CD4-positive, alpha-beta memory T cell (primary cell): ENCODE results near the gene PRPF6. TPM values are rescaled to one million over a fixed set of nuclear protein-coding genes. Genes with fewer than 3 reads are reported as not detected.

Experiments
- CTCF ChIA-PET: fragments of 350-600 bp; sonication (Branson Sonifier 250); formaldehyde crosslinking; loops from one replicate; lab custom pipeline; 2021; ENCODE audit warnings: inconsistent platforms; ENCODE audit not compliant: partially characterized antibody; lab: Charles Lee
- POLR2A ChIA-PET: fragments of 350-600 bp; sonication (Branson Sonifier 250); formaldehyde crosslinking; loops from one replicate; lab custom pipeline; 2021; ENCODE audit not compliant: partially characterized antibody; lab: Charles Lee
- DNase-seq, 5 donors: peaks; one replicate each; pipeline versions ENCODE4 v3.0.0 to v3.0.0-alpha.2; 2020 to 2022; ENCODE audit warnings: mixed read lengths in 1 of 5
- H3K27ac ChIP-seq: one replicate; pipeline ENCODE4 v1.7.0; 2013; ENCODE audit warnings: low read depth, low read length
- H3K27me3 ChIP-seq: 2 replicates; pipeline ENCODE4 v1.7.0; 2013; ENCODE audit warnings: mild to moderate bottlenecking, low read length, moderate library complexity; ENCODE audit not compliant: insufficient read depth
- H3K36me3 ChIP-seq: 2 replicates; pipeline ENCODE4 v1.7.0; 2013; ENCODE audit warnings: mild to moderate bottlenecking, low read length, moderate library complexity; ENCODE audit not compliant: insufficient read depth
- H3K4me1 ChIP-seq: 2 replicates; pipeline ENCODE4 v1.7.0; 2013; ENCODE audit warnings: mild to moderate bottlenecking, low read length, moderate library complexity; ENCODE audit not compliant: insufficient read depth
- H3K4me3 ChIP-seq, 2 donors: one replicate each; pipeline ENCODE4 v1.7.0; 2013; ENCODE audit warnings: low read length in 2 of 2, mild to moderate bottlenecking in 1 of 2
- H3K9me3 ChIP-seq, 2 donors: one replicate each; pipeline ENCODE4 v1.7.0; 2013; ENCODE audit warnings: low read length in 2 of 2, control low read depth in 1 of 2; ENCODE audit not compliant: control insufficient read depth in 1 of 2
- H3K27ac Mint-ChIP-seq, 7 donors: one replicate each; pipeline ENCODE4 v1.8.0; 2020 to 2021; ENCODE audit warnings: mixed read lengths in 7 of 7, mild to moderate bottlenecking in 6 of 7, inconsistent platforms in 3 of 7, moderate library complexity in 3 of 7
- H3K27me3 Mint-ChIP-seq, 2 donors: one replicate each; pipeline ENCODE4 v1.8.0; 2020 to 2021; ENCODE audit warnings: mixed read lengths in 2 of 2
- H3K36me3 Mint-ChIP-seq, 2 donors: one replicate each; pipeline ENCODE4 v1.8.0; 2020 to 2021; ENCODE audit warnings: mixed read lengths in 2 of 2, inconsistent platforms in 1 of 2, mild to moderate bottlenecking in 1 of 2
- H3K4me1 Mint-ChIP-seq, 4 donors: one replicate each; pipeline ENCODE4 v1.8.0; 2020 to 2021; ENCODE audit warnings: mixed read lengths in 4 of 4, mild to moderate bottlenecking in 1 of 4
- H3K4me3 Mint-ChIP-seq, 8 donors: one replicate each; pipeline ENCODE4 v1.8.0; 2020 to 2021; ENCODE audit warnings: mixed read lengths in 8 of 8, mild to moderate bottlenecking in 7 of 8, moderate library complexity in 6 of 8, inconsistent platforms in 3 of 8
- H3K9me3 Mint-ChIP-seq, 8 donors: one replicate each; pipeline ENCODE4 v1.8.0; 2020 to 2021; ENCODE audit warnings: mixed read lengths in 8 of 8, mild to moderate bottlenecking in 5 of 8, inconsistent platforms in 3 of 8, moderate library complexity in 1 of 8
- intact Hi-C: fragments of 100-400 bp; cut with micrococcal nuclease; formaldehyde crosslinking; loops from one replicate; pipeline ENCODE4 v1.15.1; 2023
- polyA plus RNA-seq, 2 donors: library from polyadenylated mRNA; unstranded; fragments of 300-500 nt; fragmentation: Illumina TruSeq; gene quantifications; one replicate each; pipeline ENCODE4 v1.2.3, GENCODE V29; 2021
- total RNA-seq, 2 experiments: library from RNA; stranded (reverse); gene quantifications; one replicate each; pipeline ENCODE4 v1.2.3, GENCODE V29; 2021

Gene PRPF6
- total and polyA plus RNA-seq, 4 experiments from 2014 or later: 63.8 to 101 (median 87.5) TPM

DNA sequence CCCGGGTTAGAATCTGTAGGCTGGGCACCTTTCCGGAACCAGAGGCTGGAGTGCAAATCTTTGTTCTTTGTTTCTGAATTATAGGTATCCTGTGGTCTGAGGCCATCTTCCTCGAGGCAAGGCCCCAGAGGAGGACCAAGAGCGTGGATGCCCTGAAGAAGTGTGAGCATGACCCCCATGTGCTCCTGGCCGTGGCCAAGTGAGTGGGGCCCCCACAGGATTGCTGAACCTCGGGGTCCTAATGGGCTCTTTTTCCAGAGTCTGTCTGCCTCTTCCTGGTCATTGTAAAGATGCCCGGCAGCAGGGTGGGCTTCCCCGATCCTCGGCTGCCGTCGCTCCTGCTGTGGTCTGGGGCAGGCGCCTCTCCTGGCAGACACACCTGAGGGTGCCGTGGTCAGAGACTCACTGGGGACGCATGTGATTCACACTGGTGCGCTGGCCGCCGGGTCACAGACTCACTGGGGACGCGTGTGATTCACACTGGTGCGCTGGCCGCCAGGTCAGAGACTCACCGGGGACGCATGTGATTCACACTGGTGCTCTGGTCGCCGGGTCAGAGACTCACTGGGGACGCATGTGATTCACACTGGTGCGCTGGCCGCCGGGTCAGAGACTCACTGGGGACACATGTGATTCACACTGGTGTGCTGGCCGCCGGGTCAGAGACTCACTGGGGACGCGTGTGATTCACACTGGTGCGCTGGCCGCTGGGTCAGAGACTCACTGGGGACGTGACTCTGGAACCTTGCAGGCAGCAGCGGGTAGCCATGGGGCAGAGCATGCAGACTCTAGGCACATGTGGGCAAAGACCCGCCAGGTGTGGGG is 48.6 kb downstream of the PRPF6 start:
- Mint-ChIP-seq H3K36me3 (peaks cover 60 to 70% of the 10 kb centered on the region in 2 donors), H3K27me3 (no peaks in the 10 kb centered on the region), H3K27ac (no peak overlapping the region), H3K4me3 (peak overlapping the region in 1 of 8 donors; percentile 20), H3K9me3 (no peaks in the 10 kb centered on the region), H3K4me1 (peaks cover 2 to 10% (median 7%) of the 10 kb centered on the region in 4 donors)
- Histone ChIP-seq H3K4me3 (no peak overlapping the region), H3K9me3 (no peaks in the 10 kb centered on the region), H3K36me3 (peaks cover 69% of the 10 kb centered on the region), H3K27ac (no peak overlapping the region), H3K27me3 (no peaks in the 10 kb centered on the region), H3K4me1 (peaks cover 9% of the 10 kb centered on the region)
- DNase-seq: no peak
- CTCF ChIA-PET: no interaction called here
- POLR2A ChIA-PET: no interaction called here
- intact Hi-C loops: no loop called here

DNA sequence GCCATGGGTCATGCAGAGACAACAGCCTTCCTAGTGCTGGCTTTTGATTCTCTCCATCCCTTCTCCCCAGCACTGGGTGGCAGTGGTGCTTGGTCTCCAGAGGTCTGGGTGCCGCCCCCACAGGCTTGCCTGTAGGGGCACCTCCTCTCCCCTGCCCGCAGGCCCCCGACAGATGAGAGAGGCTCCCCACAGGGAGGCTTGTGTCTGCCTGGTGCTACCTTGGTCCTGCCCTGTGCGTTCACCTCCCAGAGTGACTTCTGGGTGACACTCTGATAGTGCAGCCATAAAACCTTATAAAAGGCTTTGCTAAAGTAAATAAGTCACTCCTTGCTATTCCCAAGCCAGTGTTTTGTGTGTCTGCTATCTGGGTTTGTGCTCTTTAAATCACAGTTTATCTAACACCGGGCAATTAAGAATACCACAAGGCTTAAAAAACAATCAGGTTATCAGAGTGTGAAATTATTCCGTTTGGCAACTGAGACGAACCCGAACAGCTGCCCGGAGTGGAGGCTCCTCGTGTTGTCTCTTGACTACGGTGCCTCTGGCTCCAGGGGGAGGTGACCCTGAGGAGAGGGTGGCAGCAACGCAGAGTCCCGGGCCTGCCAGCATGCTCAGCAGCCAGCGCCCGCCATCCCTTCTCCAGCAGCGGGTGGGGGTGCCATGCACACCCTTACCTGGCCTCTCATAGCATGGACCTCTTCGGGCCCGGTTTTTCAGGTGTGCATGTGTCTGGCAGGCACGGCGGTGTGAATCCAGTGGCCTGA is 49.6 kb downstream of the PRPF6 start:
- intact Hi-C loops: no loop called here
- POLR2A ChIA-PET: no interaction called here
- Histone ChIP-seq H3K27me3 (no peaks in the 10 kb centered on the region), H3K4me3 (no peak overlapping the region), H3K27ac (no peak overlapping the region), H3K4me1 (peaks cover 20% of the 10 kb centered on the region), H3K9me3 (no peaks in the 10 kb centered on the region), H3K36me3 (peaks cover 59% of the 10 kb centered on the region)
- no peak overlapping the region for H3K4me3 Mint-ChIP-seq
- H3K27ac Mint-ChIP-seq: peak overlapping the region in 1 of 7 donors; percentile 36
- H3K9me3 Mint-ChIP-seq: no peaks in the 10 kb centered on the region
- no peak for DNase-seq
- no peaks in the 10 kb centered on the region for H3K27me3 Mint-ChIP-seq
- peaks cover 55 to 65% of the 10 kb centered on the region in 2 donors for H3K36me3 Mint-ChIP-seq
- CTCF ChIA-PET: no interaction called here
- peaks cover 9 to 20% (median 15%) of the 10 kb centered on the region in 4 donors for H3K4me1 Mint-ChIP-seq

DNA sequence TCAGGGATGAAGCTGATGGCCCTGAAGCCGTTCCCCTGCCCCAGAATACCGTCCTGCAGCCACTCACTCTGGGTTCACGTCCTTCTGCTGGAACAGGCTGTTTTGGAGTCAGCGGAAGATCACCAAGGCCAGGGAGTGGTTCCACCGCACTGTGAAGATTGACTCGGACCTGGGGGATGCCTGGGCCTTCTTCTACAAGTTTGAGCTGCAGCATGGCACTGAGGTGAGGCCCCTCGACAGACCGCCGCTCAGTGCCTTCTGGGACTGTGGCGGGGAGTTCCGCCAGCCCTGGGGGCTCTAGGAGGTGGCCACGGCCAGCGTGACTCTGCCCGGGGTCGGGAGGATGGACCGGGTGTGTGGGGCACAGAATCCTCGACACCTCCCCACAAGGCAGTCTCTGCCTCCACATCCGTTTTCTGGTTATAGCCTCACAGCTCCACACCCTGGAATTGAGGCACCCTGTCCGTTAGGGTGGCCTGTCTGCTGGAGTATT is 50.9 kb downstream of the PRPF6 start:
- H3K27me3 Mint-ChIP-seq: no peaks in the 10 kb centered on the region
- Histone ChIP-seq H3K27me3 (no peaks in the 10 kb centered on the region), H3K36me3 (peaks cover 49% of the 10 kb centered on the region), H3K9me3 (no peaks in the 10 kb centered on the region), H3K27ac (no peak overlapping the region), H3K4me3 (no peak overlapping the region), H3K4me1 (peaks cover 33% of the 10 kb centered on the region)
- no peak for DNase-seq
- CTCF ChIA-PET: no interaction called here
- peaks cover 9 to 33% (median 15%) of the 10 kb centered on the region in 4 donors for H3K4me1 Mint-ChIP-seq
- no peak overlapping the region for H3K4me3 Mint-ChIP-seq
- POLR2A ChIA-PET: no interaction called here
- intact Hi-C loops: no loop called here
- H3K9me3 Mint-ChIP-seq: no peaks in the 10 kb centered on the region
- peaks cover 48 to 57% of the 10 kb centered on the region in 2 donors for H3K36me3 Mint-ChIP-seq
- no peak overlapping the region for H3K27ac Mint-ChIP-seq

DNA sequence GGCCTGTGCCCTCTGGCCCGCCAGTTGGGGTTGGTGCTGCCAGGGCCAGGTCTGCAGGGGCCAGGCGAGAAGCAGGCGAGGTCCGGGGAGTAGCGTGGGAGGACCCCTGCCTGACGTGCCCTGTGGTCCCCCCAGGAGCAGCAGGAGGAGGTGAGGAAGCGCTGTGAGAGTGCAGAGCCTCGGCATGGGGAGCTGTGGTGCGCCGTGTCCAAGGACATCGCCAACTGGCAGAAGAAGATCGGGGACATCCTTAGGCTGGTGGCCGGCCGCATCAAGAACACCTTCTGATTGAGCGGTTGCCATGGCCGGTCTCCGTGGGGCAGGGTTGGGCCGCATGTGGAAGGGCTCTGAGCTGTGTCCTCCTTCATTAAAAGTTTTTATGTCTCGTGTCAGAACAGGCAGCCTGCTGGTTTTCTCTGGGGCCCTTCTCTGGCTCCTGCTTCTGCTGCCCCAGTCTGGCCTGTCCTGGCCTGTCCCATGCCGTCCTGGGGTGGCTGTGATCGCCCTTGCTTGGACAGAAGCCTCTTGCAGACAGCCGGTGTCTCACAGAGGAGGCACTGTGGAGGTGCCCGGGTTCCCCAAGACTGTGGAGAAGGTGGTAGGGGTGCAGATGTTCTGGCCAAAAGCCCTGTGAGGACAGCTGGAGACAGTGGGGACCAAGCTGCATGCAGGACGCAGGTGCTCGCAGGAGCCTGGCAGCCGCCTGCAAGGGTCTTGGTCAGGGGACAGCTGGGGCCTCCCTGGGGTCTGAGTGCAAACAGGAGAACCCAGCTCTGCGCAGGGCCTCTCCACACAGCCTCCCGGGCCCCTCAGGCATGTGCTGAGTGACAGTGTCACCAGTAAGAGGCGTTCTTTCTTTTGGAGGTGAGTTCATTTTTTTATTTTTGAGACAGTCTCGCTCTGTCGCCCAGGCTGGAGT is 52.0 kb downstream of the PRPF6 start:
- peaks cover 38% of the 10 kb centered on the region for H3K36me3 ChIP-seq
- Mint-ChIP-seq H3K4me3 (no peak overlapping the region), H3K4me1 (peaks cover 12 to 42% (median 20%) of the 10 kb centered on the region in 4 donors), H3K27me3 (no peaks in the 10 kb centered on the region), H3K9me3 (no peaks in the 10 kb centered on the region), H3K27ac (peak overlapping the region in 3 of 7 donors; percentile 12 to 88 (median 64)), H3K36me3 (peaks cover 37 to 47% of the 10 kb centered on the region in 2 donors)
- H3K27ac ChIP-seq: no peak overlapping the region
- intact Hi-C loops: no loop called here
- ChIA-PET POLR2A (interaction anchor here (2.2 kb wide), 1 partner anchor 10 kb away, joined by 6 read pairs; no protein-coding TSS in a partner anchor), CTCF (interaction anchor here (1.0 kb wide), 1 partner anchor 53 kb away, joined by 3 read pairs; the partner anchor contains the start of gene SAMD10)
- H3K4me1 ChIP-seq: peaks cover 44% of the 10 kb centered on the region
- no peak for DNase-seq
- H3K27me3 ChIP-seq: no peaks in the 10 kb centered on the region
- no peak overlapping the region for H3K4me3 ChIP-seq
- no peaks in the 10 kb centered on the region for H3K9me3 ChIP-seq

DNA sequence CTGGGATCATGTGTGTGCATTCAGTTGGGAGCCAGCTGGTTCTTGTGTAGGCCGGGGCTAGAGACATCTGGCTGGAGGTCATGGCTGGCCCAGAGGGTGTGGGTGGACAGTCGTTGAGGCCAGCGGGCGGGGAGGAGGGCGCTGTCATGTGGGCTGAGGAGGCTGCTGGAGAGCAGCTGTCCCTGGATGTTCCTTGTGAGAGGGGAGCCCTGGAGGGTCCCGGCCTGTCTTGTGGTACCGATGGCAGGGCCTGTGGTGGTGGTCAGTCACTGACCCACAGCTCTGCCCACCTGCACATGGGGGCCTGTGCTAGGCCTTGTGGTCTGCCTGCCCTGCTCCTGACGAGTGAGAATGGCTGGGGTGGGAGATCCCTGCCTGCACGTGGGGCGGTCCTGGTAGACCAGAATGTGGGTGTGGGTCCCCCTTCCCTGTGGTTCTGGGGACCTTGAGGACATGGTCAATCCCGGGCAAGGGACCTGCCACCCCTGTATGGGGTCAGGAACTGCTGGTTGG is 53.1 kb downstream of the PRPF6 start:
- Mint-ChIP-seq H3K27ac (peak overlapping the region in 5 of 7 donors; percentile 48 to 88 (median 85)), H3K9me3 (no peaks in the 10 kb centered on the region), H3K27me3 (no peaks in the 10 kb centered on the region), H3K4me3 (no peak overlapping the region), H3K36me3 (peaks cover 27 to 40% of the 10 kb centered on the region in 2 donors), H3K4me1 (peaks cover 12 to 42% (median 20%) of the 10 kb centered on the region in 4 donors)
- ChIA-PET POLR2A (interaction anchor here (2.2 kb wide), 1 partner anchor 11 kb away, joined by 6 read pairs; no protein-coding TSS in a partner anchor), CTCF (interaction anchor here (11.7 kb wide), 1 partner anchor 24 kb away, joined by 133 read pairs; the partner anchor contains the start of gene TCEA2)
- Histone ChIP-seq H3K9me3 (no peaks in the 10 kb centered on the region), H3K36me3 (peaks cover 31% of the 10 kb centered on the region), H3K27ac (peak overlapping the region; percentile 54), H3K27me3 (no peaks in the 10 kb centered on the region), H3K4me1 (peaks cover 46% of the 10 kb centered on the region), H3K4me3 (no peak overlapping the region)
- intact Hi-C loops: no loop called here
- DNase-seq: no peak
